Retinal pigment epithelial cell (primary cell): Measurements from ENCODE around the gene TERF2IP.

Source experiments
- DNase-seq: peaks from one replicate; pipeline ENCODE4 v3.0.0-alpha.2; 2010; ENCODE audit warnings: low read depth
- H3K4me3 ChIP-seq: 2 replicates; pipeline ENCODE4 v1.5.1; 2011; ENCODE audit warnings: mild to moderate bottlenecking, low read length, control low read depth, moderate library complexity
- TF ChIP-seq, protein P1 (sequence below): conservative IDR thresholded peaks from 2 replicates; pipeline ENCODE4 v1.5.1; 2011; ENCODE audit warnings: low read depth, low read length, control low read depth, inconsistent platforms

Gene TERF2IP

DNA sequence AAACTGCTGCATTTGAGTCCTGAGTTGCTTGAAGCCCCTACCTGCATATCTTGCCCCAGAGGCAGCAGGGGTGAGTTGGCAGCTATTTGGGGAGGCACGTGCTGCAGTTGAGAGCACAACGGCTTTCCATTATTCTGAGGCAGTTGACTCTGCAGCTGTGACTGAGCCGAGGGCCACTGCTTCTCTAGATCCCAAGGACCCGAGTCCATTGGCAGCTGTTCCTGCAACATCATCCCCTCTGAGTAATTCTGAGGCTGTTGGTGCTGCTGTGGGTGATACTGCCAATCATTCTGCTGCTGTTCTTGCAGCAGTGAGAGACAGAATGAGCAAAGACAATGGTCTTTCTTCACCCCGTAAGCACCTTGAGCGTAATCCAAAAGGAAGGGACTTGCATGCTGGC lies 12.7 kb downstream of the TERF2IP start:
- DNase-seq = no peak
- TF ChIP-seq, protein P1, sequence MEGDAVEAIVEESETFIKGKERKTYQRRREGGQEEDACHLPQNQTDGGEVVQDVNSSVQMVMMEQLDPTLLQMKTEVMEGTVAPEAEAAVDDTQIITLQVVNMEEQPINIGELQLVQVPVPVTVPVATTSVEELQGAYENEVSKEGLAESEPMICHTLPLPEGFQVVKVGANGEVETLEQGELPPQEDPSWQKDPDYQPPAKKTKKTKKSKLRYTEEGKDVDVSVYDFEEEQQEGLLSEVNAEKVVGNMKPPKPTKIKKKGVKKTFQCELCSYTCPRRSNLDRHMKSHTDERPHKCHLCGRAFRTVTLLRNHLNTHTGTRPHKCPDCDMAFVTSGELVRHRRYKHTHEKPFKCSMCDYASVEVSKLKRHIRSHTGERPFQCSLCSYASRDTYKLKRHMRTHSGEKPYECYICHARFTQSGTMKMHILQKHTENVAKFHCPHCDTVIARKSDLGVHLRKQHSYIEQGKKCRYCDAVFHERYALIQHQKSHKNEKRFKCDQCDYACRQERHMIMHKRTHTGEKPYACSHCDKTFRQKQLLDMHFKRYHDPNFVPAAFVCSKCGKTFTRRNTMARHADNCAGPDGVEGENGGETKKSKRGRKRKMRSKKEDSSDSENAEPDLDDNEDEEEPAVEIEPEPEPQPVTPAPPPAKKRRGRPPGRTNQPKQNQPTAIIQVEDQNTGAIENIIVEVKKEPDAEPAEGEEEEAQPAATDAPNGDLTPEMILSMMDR = no peak

DNA sequence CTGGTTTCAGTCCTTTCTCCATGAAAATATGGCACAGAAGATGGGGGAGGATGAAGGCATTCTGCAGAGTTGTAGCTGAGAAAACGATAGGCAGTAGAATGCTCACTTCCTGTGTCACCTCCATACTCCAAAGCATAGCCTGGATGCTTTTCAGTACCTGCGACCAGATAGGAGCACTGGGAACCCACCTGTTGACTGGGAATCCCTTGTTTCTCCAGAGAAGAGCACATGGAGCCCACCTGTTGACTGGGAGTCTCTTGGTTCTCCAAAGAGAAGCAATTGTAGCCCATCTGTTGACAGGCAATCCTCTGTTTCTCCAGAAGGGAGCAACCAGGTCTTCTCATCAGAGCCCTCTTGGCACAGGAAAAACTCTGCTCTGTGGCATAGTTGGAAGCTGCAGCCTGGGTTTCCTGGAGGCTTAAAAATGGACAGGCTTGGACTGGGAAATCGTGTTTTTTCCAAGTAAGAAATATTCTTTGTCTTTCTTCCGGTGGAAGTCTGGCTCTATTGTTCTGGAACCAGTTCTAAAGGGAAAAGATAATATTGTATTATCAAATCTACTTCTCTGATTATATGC lies 13.2 kb downstream of the TERF2IP start:
- no peak overlapping the region for H3K4me3 ChIP-seq
- no peak for DNase-seq
- TF ChIP-seq, protein P1 = no peak

More for the DNA sequence above, 12.7 kb downstream of the TERF2IP start:
- H3K4me3 ChIP-seq = no peak overlapping the region

GRCh38 chr16:75667503-75667902 lies 19.9 kb downstream of the TERF2IP start:
- H3K4me3 ChIP-seq = no peak overlapping the region
- no peak for DNase-seq
- TF ChIP-seq, protein P1 = no peak

DNA sequence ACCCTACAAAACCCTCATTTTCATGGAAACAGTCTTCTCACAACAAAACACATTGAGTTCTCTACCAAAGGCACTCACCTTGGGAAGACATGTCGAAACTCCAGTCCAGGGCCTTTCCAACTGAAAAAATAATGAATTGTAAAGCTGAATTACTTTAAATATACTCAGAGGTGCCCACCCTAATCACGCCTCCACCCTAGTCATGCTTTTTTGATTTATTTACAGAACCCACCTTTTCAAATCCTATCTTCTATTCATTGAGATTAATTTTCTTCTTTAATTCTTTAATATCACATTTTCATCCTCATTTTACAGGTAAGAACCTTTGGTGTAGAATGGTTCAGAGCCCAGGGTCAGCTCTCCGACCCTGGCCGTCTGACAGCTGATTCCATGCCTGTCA lies 29.3 kb downstream of the TERF2IP start, which contains the start of gene CPHXL2:
Gene CPHXL2, minus strand, starts transcription at position 101 of the 400 bp plus-strand sequence. Its CDS starts 10 bp downstream, at position 91.
- no peak within 1 kb of the TSS for H3K4me3 ChIP-seq
- no peak for DNase-seq
- TF ChIP-seq, protein P1 = no peak

GRCh38 chr16:75679366-75679765 lies 31.8 kb downstream of the TERF2IP start:
- TF ChIP-seq, protein P1 = no peak
- H3K4me3 ChIP-seq = no peak overlapping the region
- DNase-seq = no peak

- TF ChIP-seq, protein P1 = no peak
- no peak overlapping the region for H3K4me3 ChIP-seq
- no peak for DNase-seq
These were observed 34.7 kb downstream of the TERF2IP start for GRCh38 chr16:75682308-75682707.

GRCh38 chr16:75687361-75687760 lies 39.8 kb downstream of the TERF2IP start:
- TF ChIP-seq, protein P1 = no peak
- no peak for DNase-seq
- no peak overlapping the region for H3K4me3 ChIP-seq
